Measurements from ENCODE around the gene NAALADL2.

The NAALADL2 gene

DNA sequence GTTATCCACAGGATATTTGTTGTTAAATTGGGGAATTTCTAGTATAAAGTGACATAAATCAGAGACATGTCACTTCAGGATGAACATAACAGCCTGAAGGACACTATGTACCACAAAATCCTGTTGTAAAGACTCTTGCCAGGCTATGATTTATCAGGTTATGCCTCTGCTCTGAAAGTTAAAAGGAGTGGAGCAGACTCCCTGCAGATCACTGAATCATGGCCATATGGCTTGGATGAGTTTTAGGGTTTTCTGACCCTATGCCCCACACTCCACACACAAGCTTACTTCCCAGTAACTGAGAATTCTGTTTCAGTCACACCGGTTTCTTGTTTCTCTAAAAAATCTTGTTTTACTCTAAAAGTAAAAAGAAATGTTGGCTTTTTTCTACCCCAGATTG lies 869.4 kb downstream of the NAALADL2 start:
- intact Hi-C loops (cut with DNase I; ENCODE audit: low total_unique reads), result no loop called here
- TF ChIP-seq, protein P1, sequence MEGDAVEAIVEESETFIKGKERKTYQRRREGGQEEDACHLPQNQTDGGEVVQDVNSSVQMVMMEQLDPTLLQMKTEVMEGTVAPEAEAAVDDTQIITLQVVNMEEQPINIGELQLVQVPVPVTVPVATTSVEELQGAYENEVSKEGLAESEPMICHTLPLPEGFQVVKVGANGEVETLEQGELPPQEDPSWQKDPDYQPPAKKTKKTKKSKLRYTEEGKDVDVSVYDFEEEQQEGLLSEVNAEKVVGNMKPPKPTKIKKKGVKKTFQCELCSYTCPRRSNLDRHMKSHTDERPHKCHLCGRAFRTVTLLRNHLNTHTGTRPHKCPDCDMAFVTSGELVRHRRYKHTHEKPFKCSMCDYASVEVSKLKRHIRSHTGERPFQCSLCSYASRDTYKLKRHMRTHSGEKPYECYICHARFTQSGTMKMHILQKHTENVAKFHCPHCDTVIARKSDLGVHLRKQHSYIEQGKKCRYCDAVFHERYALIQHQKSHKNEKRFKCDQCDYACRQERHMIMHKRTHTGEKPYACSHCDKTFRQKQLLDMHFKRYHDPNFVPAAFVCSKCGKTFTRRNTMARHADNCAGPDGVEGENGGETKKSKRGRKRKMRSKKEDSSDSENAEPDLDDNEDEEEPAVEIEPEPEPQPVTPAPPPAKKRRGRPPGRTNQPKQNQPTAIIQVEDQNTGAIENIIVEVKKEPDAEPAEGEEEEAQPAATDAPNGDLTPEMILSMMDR (IDR thresholded peaks at IDR 0.05), result no peak
- no peak for DNase-seq

DNA sequence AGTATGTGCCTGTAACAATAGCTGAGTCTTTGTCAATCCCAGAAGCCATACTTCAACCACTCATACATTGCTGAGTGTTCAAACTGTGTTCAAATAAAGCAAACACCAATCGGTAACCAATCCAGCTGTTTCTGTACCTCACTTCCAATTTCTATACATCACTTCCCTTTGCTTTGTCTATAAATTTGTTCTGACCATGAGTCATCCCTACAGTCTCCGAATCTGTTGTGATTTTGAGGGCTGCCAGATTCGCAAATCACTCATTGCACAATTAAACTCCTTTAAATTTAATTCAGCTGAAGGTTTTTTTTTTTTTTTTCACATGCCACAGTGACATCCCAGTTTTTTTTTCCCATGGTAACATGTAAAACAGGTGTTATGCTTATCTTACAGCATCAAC lies 870.3 kb downstream of the NAALADL2 start:
- H3K4me1 ChIP-seq, result no peaks in the 10 kb centered on the region
- no peak for DNase-seq
- no peaks in the 10 kb centered on the region for H3K36me3 ChIP-seq
- intact Hi-C loops (cut with DNase I; ENCODE audit: low total_unique reads), result no loop called here
- no peaks in the 10 kb centered on the region for H3K9me3 ChIP-seq
- no peak overlapping the region for H3K4me3 ChIP-seq
- H3K27ac ChIP-seq, result no peak overlapping the region
- no peaks in the 10 kb centered on the region for H3K27me3 ChIP-seq
- TF ChIP-seq, protein P1 (IDR thresholded peaks at IDR 0.05), result no peak

More for the DNA sequence above, 869.4 kb downstream of the NAALADL2 start:
- Histone ChIP-seq H3K9me3 (no peaks in the 10 kb centered on the region), H3K27ac (no peak overlapping the region), H3K4me1 (no peaks in the 10 kb centered on the region), H3K4me3 (no peak overlapping the region), H3K36me3 (no peaks in the 10 kb centered on the region), H3K27me3 (no peaks in the 10 kb centered on the region)

DNA sequence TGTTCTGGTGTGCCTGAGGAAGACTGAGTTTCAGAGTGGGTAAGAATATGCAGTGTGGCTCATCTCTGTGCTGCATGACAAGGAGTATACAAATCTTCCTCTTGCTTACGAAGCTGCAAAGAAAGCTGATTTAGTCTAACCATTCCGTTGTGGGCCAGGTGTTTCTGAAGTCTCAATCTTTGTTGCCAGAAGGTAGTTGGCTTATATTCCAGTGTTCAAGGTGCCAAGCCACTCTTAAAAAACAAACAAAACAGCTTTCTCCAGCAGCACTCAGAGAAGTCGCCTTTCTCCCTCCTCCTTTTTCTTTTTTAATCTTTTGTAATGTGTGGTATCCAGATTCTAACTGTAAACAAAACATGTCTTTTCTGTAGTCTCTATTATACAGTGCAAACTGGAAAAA lies 872.4 kb downstream of the NAALADL2 start:
- TF ChIP-seq, protein P1 (IDR thresholded peaks at IDR 0.05), result no peak
- Histone ChIP-seq H3K27ac (no peak overlapping the region), H3K36me3 (no peaks in the 10 kb centered on the region), H3K27me3 (no peaks in the 10 kb centered on the region), H3K4me3 (no peak overlapping the region), H3K4me1 (no peaks in the 10 kb centered on the region), H3K9me3 (no peaks in the 10 kb centered on the region)
- no peak for DNase-seq
- intact Hi-C loops (cut with DNase I; ENCODE audit: low total_unique reads), result no loop called here

DNA sequence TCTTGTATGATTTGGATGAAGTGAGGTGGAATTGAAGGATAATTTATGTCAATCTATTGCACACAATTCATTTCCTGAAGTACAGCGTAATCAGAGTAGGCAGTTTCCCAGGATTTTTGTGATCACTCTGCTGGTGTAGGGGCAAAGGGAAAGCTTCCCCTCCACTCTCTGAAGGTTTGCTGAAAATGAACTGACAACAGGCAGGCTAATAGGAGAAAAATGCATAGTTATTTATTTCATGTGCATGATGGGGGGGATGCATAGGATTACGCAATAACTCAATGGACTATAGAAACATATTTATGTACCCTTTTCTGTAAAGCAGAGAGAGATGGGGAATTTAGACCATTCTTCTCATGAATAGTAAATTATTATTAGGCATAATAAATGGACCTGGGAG lies 872.9 kb downstream of the NAALADL2 start:
- intact Hi-C loops (cut with DNase I; ENCODE audit: low total_unique reads), result no loop called here
- Histone ChIP-seq H3K36me3 (no peaks in the 10 kb centered on the region), H3K9me3 (no peaks in the 10 kb centered on the region), H3K27me3 (no peaks in the 10 kb centered on the region), H3K4me1 (no peaks in the 10 kb centered on the region), H3K4me3 (no peak overlapping the region), H3K27ac (no peak overlapping the region)
- TF ChIP-seq, protein P1 (IDR thresholded peaks at IDR 0.05), result no peak
- no peak for DNase-seq

DNA sequence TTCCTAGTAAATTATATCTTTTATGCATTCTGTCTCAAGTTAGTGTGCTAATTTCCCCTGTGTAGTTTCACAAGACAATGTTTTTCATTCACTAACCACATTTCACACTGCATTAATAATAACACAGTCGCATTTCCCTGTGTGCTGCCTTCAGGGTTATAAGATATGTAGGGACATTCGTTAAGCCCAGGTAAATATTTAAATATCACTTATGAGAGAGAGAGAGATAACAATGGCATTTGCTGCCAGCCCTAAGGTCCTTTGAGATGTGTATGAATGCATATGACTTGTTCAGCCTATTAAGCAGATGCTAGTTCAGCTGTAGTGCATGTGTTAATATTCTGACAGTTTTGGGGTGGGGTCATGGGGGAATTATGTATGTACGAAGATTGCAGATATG lies 876.7 kb downstream of the NAALADL2 start:
- TF ChIP-seq, protein P1 (IDR thresholded peaks at IDR 0.05), result no peak
- intact Hi-C loops (cut with DNase I; ENCODE audit: low total_unique reads), result no loop called here
- Histone ChIP-seq H3K27ac (no peak overlapping the region), H3K36me3 (no peaks in the 10 kb centered on the region), H3K4me3 (no peak overlapping the region), H3K27me3 (no peaks in the 10 kb centered on the region), H3K9me3 (no peaks in the 10 kb centered on the region), H3K4me1 (no peaks in the 10 kb centered on the region)
- no peak for DNase-seq

Measured in tibial artery (tissue), 4 donors.